HG02798 (cell line): ENCODE results near the gene MAGI1.
A peak's percentile ranks its signal among the peaks of the same experiment; 100 is the strongest.

ENCODE experiments used
- ATAC-seq: cut with Tn5 transposase; IDR thresholded peaks from one replicate; pipeline ENCODE4 v1.9.1; 2021; ENCODE audit warnings: mild to moderate bottlenecking; ENCODE audit not compliant: unreplicated experiment, poor library complexity

MAGI1 gene

DNA sequence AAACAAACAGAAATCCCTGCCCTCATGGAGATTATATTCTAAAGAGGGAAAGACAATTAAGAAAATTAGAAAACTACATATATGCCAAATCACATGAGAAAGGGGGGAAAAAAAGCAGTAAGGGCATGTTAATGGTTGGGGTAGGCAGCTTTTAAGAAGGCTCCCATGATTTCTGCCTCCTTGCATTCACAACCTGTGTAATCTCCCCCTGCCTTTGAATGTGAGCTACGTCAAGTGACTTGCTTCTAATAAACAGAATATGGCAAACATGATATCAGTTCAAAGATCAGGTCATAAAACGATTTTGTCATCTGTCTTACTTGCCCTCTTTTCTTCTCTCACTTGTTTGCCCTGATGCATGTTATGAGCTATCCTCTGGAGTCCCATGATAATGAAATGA, 677.3 kb downstream of the MAGI1 start:
- no peak for ATAC-seq

DNA sequence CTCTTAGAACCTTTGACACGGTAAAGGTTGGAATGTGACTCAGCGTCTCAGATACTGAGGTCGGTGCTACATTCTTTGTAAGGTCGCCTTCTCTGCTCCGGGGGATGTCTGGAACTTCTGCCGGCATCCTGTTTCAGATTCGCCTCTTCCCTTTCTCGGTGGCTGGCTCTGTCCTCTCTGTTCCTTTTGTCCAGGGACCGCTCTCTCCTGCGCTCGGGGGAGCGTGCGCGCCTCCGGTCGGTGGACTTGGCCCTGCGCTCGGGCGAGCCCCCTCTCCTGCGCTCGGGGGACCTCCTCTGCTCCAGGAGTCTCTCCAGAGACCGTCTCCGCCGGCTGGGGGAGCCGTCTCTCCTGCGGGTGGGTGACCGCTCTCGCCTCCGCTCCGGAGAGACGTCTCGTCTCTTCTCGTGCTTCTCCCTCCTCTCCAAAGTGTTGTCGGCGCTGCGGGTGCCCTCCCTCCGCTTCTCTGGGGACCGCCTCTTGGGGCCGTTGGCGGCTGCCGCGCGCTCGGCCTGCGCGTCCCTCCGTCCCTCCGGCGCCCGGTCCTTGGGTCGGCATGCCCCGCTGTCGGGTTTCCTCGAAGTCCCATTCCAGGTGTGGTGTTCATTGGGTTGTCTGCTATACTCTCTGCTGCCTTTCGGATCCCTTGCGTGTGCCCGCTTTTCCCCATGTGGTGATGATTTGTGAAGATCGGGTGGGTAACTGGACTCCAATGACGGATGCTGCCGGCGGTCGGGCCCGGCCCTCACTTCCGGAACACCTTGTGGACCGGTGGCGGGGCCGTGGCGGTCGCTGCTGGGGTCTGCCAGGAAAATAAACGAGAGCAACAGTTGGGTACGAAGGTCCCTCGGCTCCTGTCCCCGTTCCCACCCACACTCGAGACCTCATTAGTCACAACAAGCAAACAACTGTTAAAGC, 682.1 kb downstream of the MAGI1 start:
- ATAC-seq: no peak

DNA sequence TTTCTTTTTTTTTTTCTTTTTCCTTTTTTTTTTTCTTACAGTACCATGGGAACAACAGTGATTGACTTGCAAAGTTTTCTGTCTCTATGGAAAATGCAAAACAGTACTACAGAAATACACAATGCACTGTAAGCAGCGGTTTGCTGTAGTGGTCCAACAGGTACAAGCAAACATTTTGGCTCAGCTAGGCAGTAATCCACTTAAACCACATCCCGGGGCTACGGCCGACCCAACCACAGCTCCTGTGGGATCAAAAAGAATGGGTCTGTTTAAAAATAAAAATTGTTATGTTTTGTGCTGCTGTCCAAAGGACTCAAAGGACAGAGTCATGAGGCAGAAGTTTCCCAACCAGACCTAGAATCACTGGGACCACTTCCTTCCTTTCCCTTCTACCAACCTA, 683.8 kb downstream of the MAGI1 start:
- no peak for ATAC-seq

DNA sequence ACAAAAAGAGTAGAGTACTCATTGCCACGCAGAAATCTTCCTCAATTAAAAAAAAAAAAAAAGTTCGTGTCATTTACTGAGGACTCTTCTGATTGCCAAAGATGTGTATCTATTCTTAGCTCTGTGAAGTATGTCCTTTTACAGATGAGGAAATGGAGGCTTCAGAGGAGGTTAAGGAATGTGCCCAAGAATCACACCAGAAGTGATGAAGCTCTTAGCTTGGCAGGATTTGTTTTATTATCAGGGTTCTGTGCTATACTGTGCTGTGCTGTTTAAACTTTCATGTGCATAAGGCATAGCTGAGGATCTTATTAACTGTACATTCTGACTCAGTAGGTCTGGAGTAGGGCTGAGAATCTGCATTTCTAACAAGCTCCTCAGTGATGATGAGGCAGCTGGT, 685.8 kb downstream of the MAGI1 start:
- ATAC-seq: no peak

DNA sequence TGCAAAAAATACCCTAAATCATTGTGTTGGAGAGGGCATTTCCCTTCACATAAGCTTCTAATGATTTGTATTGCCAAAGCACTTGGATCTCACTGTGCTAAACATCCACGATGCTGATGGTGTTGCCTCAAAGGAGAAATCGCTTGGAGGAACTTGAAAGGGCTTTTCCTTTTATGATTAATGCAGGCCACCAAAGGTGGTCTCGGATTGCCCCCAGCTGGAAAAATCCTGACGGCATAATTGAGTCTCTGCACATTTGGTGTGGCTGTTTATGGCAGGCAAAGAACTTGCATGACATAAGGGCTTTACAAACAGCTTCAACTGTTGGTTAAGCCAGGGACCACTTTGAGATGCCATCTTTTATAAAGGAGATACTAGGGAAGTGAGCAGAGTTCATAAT, 687.0 kb downstream of the MAGI1 start:
- ATAC-seq: no peak

DNA sequence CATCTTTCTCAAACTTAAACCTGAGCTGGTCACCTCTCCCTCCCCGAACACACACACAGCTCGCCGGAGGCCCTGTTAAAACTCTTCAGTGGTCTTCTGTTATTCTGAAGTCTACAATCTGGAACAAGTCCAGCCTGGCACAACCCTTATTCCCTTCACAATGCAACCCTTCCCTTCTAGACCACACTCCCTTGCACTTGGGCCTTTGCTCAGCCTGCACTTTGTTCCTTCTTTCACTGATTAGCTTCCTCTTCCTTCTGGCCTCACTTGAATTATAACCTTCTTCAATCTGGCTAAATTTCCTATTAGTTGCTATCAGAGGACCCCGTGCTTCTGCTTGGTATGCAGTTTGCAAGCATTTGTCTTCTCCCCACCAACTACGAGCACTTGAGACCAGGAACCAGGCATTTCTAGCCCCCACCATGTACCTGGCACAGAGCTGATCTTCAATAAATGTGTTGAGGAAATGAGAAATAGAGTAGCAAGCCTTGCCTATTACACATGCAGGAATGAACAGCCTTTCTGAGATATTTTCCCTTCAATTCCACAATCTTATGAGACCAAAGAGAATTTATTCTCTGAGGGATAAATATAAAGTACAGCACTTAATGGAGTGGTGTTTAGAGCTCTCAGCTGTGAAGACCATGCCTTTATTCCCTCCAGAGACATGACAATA, 687.8 kb downstream of the MAGI1 start:
- ATAC-seq: no peak

DNA sequence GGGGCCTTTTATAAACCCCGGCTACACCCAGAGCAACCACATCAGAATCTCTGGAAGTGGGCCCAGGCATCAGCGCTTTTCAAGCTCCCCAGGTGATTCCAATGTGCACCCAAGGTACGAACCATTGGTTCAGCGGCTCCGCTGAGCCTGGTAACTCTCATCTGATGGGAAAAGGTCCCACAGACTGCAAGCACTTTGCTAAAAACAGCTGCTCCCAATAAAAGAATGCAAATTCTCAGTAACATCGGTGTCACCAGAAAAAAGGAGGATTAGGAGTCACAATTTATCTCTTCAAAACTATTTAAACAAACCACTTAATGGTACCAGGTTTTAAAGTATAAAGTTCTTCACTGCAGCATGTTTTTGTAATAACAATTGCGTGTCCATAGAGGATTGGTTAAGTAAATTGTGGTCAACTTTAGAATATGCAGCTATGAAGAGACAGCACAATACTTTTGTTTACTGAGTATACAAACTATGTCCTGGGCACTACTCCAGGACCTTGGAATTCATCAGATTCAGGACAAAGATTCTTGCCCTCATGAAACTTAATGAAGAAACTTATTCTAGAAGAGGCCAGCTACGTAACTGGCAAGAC, 690.2 kb downstream of the MAGI1 start:
- ATAC-seq: no peak

DNA sequence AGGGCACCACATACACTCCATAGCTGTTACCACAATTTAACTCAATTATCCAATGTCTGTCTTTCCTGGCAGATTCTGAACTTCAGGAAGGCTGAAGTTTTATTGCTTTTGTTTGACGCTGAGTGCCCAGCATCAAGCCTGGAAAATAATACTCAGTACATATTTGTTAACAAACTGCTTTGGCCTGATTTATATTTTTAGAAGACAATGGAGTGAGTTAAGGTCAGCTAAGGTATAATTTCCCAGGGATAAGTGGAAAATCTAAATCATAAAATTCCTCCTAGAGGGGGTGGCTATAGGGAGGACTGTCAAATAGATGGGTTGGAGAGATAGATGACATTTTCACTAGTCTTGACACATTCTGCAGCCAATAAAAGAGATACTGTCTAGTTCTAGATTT, 691.6 kb downstream of the MAGI1 start:
- ATAC-seq: no peak

DNA sequence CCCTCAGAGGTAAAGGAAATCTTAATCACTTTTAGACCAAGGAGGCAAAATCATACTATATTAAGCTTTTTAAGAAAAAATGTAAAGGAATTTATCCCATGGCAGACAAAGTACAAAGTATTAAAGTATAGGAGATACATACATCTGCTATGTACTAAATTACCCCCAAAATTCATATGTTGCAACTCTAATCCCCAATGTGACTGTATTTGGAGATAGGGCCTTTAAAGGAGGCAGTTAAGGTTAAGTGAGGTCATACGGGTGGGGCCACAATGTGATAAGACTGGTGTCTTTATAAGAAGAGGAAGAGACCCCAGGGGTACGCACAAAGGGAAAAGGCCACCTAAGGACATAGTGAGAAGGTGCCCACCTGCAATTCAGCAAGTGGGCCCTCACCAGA, 693.9 kb downstream of the MAGI1 start:
- no peak for ATAC-seq

DNA sequence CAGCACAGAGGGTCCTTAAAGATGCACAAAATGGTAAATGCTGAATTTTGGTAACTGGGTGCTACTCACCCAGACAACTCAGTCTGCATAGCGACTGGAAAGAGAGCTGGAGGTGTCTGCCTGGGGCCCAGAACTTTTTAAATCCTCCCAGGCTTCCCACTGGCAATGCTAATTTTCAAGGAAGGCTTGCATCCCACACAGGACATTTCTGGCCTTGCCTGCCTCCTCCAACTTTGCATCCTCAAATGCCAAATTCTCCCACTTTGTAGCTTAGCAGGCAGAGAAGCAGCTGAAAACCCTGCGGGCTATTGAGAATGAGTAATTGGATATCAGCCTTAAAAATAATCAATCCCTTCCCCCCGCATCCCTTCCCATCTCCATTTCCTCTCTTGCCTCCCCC, 694.3 kb downstream of the MAGI1 start:
- ATAC-seq: no peak

DNA sequence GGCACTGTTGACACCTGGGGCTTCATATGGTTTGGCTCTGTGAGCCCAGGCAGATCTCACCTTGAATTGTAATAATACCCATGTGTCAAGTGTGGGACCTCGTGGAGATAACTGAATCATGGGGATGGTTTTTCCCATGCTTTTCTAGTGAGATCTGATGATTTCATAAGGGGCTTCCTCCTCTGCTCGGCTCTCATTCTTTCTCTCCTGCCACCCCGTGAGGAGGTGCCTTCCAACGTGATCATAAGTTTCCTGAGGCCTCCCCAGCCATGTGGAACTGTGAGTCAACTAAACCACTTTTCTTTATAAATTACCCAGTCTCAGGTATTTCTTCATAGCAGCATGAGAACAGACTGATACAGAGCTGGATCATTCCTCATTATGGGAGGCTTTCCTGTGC, 695.0 kb downstream of the MAGI1 start:
- no peak for ATAC-seq

DNA sequence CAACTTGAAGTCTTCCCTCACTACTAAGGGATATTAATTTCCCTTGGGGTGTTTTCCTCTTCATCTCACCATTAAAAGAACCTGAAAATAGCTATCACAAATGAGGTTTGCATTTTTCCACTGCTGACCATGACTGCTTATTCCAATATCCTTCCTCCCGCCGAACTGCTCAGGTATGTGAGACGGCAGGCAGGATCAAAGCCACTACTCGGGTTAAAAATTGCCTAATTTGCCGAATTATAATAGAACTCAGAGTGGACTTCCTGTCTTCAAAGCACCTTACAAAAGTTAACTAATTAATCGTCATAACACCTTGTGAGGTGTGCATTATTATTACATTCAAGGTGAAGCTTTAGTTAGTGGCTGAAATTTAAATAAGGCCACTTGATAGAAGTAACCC, 695.7 kb downstream of the MAGI1 start:
- no peak for ATAC-seq

DNA sequence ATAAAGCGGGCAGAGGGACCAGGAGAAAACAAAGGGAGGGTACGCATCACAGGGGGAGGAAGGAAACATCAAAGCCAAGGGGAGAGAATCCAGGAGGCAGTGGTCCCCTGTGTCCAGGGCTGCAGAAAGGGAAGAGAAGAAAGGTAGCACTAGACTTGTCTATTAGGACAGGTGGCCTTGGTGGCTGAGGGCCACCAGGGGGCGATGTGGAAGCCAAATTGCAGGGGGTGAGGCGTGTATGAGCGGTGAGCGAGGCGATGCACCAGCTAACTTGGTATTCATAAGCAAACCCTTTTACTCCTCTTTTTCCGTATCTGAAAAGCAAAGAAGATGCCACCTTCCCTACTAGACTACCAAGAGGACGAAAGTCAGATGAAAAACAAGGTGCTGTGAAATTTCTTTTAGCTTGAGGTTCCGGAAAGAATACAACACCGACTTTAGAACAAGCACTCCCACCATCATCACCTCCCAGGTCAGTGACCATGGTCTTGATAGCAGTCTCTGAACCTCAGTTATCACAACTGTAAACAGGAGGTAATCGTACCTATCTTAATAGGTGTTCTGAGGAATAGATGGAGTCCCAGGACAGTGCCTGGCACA, 696.5 kb downstream of the MAGI1 start:
- ATAC-seq: peak; percentile 64

DNA sequence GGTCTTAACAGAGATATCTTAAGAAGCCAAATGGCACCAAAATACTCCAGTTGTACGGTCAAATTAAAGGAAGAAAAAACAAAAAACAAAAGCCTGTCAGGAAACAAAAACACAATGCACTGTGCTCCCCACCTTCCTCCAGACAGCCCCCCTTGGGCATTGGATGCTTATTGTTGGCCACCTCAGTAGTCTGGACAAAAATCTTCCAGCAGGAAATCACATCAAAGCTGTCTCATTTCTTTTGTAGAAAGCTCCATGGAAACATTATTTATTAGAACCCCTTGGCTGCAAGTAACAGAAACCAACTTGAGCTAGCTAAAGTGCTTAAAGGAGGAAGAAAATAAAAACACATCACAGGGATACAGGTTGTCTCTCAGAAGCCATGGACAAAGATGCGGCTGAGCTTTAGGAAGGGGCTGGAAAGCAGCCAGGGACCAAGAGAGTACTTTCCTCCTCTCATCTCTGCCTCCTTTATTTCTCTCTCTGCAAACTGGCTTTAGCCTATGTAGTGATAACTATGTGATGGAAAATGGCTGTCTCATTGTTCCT, 699.5 kb downstream of the MAGI1 start:
- no peak for ATAC-seq

DNA sequence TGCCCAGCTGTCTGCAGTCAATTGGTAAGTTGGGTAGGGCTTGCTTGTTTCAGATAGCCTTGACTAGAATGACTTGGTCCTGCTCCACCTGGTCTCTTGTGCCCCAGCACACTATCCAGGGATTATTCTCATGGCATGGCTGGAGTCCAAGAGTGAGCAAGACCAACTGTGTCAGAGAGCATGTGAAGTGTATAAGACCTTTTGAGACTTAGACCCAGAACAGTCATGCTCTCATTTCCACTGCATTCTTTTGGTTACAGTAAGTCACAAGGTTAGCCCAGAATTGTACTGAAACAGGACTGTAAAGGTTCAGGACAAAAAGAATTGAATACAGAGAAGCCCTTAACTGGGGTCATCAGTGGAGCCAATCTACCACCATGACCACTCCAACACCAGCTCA, 700.1 kb downstream of the MAGI1 start:
- ATAC-seq: no peak

DNA sequence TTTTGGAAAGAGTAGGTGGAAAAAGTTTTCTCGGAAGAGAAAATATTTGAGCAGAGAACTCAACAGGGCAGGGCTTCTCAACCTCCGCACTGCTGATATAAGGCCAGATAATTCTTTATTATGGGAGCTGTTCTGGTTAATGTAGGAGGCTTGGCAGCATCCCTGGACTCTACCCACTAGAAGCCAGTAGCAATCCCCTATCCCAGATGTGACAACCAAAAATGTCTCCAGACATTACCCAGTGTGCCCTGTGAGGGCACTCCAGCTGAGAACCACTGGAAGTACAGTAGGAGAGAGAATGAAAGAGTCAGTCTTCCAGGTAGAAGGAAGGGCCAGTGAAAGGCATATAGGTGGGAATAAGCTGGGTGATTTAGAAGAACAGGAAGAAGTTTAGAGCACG, 703.1 kb downstream of the MAGI1 start:
- no peak for ATAC-seq

DNA sequence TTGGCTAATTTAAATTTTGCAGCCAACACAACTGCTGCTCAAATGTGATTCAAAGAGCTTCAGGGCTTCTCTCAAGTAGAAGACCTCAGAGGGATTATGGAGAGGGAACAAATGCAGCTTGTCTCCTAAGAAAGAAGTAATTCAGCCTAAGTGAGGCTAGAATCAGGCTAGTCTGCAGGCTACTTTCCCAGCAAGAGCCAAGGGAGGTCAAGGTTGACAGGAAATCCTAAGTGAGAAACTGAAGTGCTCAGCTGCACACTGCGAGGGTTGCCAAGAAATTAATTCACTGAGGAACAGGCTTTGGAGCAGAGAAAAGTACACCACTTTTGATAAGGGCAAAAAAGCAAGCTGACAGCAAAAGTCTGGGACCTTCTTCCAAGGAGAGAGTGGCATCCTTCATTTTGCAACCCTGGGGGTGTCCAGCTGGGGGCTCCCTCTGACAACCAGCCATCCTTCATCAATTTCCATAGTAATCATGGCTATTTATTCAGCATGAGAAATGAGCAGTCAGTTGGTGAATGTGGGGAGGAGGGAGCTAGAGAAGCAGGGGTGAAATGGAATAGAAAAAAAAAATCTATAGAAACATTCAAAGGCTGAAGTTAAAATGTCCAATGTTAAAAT, 704.6 kb downstream of the MAGI1 start:
- no peak for ATAC-seq

DNA sequence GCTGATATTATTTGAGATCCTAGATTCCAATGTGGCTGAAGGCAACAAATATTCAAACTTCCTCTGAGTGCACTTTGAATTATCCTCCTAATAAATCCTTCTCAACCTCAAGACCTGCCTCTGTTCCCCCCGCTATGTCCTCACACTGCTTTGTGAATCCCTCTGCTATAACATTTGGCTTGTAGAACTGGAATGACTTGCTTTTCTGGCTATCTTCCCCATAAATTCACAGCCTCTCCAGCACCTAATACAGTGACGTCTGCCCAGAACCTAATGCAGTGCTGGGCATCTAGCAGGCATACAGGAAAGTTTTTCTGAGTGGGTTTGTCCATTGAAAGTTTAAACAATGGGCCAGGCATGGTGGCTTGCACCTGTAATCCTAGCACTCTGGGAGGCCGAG, 707.0 kb downstream of the MAGI1 start:
- no peak for ATAC-seq

DNA sequence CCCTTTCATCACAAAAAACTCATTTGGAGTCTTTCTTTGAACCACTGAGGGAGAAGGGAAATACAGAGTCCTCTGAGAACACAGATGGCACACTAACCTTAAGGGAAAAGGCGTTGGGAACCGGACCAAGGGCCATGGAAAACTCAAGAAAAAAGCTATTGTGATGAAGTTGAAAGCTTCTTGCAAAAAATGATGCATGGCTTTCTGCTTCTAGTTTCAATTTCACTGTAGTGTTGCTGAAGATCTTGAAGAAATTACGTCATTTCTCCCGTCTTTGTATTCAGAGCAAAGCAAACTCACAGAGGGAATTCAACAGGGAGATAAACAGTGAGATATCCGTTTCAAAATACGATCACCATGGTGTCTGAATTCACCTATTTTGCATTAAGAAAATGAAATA, 708.6 kb downstream of the MAGI1 start:
- no peak for ATAC-seq

DNA sequence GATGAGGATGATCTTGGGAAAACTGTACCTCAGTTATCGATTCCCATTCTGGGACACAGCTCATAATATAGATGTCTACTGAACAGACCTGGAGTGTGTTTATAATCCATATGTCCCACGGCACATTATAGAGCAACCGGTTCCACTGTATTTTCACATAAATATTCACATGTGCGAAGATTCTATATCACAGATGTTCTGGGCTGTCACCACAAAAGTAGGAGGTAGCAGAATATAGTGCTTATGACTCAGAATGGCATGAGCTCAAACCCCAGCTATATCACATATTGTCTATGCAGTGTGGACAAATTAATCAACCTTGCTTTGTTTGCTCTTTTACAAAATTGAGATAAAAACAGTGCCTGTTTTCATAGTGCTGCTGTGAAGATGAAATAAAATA, 710.6 kb downstream of the MAGI1 start:
- no peak for ATAC-seq
